ENCODE results near the gene DUOXA2. TPM values are rescaled to one million over a fixed set of nuclear protein-coding genes. Genes with fewer than 3 reads are reported as not detected.

Gene DUOXA2
- total RNA-seq, 1 donor from 2014 or later, result not detected

- DNase-seq (ENCODE audit: low read depth) (no peak), FAIRE-seq (no peak)
- Histone ChIP-seq H3K27ac (ENCODE audit: low read depth, low read length) (no peak overlapping the region), H2AFZ (ENCODE audit: low read depth, low read length) (no peak overlapping the region), H3K4me3 (ENCODE audit: insufficient read depth, low read depth, low read length) (no peak overlapping the region), H3K27me3 (ENCODE audit: insufficient read depth, low read length) (peaks cover 72% of the 10 kb centered on the region), H3K4me1 (ENCODE audit: insufficient read depth, low read length) (no peaks in the 10 kb centered on the region), H3K9me3 (ENCODE audit: insufficient read depth, low read depth, low read length) (no peaks in the 10 kb centered on the region), H4K20me1 (ENCODE audit: insufficient read depth, low read length) (no peaks in the 10 kb centered on the region), H3K4me2 (ENCODE audit: low read length) (no peak overlapping the region), H3K79me2 (ENCODE audit: insufficient read depth, low read length) (no peaks in the 10 kb centered on the region), H3K36me3 (ENCODE audit: insufficient read depth, low read length) (no peaks in the 10 kb centered on the region), H3K9ac (ENCODE audit: low read length) (no peak overlapping the region)
- peaks cover 80% of the 10 kb centered on the region for H3K27me3 Mint-ChIP-seq (ENCODE audit: low read depth, unreplicated experiment)
- no peak overlapping the region for H3K27ac Mint-ChIP-seq (ENCODE audit: unreplicated experiment)
- no peaks in the 10 kb centered on the region for H3K4me1 Mint-ChIP-seq (ENCODE audit: low read depth, unreplicated experiment)
- TF ChIP-seq EZH2 (IDR thresholded peaks at IDR 0.05; ENCODE audit: insufficient read depth, low read length) (no peak), CTCF (IDR thresholded peaks at IDR 0.05; ENCODE audit: insufficient read depth, low read depth, low read length) (no peak)
- H3K4me3 Mint-ChIP-seq (ENCODE audit: unreplicated experiment), result no peak overlapping the region
- peaks cover 3% of the 10 kb centered on the region for H3K9me3 Mint-ChIP-seq (ENCODE audit: unreplicated experiment)
- no peaks in the 10 kb centered on the region for H3K36me3 Mint-ChIP-seq (ENCODE audit: low read depth, unreplicated experiment)
Measured at GRCh38 chr15:45130291-45131000, 16.3 kb downstream of the DUOXA2 start.

GRCh38 chr15:45131510-45131909 lies 17.4 kb downstream of the DUOXA2 start:
- no peaks in the 10 kb centered on the region for H3K36me3 Mint-ChIP-seq (ENCODE audit: low read depth, unreplicated experiment)
- TF ChIP-seq EZH2 (IDR thresholded peaks at IDR 0.05; ENCODE audit: insufficient read depth, low read length), result no peak
- no peak for TF ChIP-seq CTCF (IDR thresholded peaks at IDR 0.05; ENCODE audit: insufficient read depth, low read depth, low read length)
- no peak overlapping the region for H3K4me3 Mint-ChIP-seq (ENCODE audit: unreplicated experiment)
- H3K4me1 ChIP-seq (ENCODE audit: insufficient read depth, low read length), result no peaks in the 10 kb centered on the region
- H3K27me3 Mint-ChIP-seq (ENCODE audit: low read depth, unreplicated experiment), result peaks cover 75% of the 10 kb centered on the region
- H3K79me2 ChIP-seq (ENCODE audit: insufficient read depth, low read length), result no peaks in the 10 kb centered on the region
- H3K27ac ChIP-seq (ENCODE audit: low read depth, low read length), result no peak overlapping the region
- H3K4me3 ChIP-seq (ENCODE audit: insufficient read depth, low read depth, low read length), result no peak overlapping the region
- peaks cover 70% of the 10 kb centered on the region for H3K27me3 ChIP-seq (ENCODE audit: insufficient read depth, low read length)
- H3K4me2 ChIP-seq (ENCODE audit: low read length), result no peak overlapping the region
- no peaks in the 10 kb centered on the region for H3K4me1 Mint-ChIP-seq (ENCODE audit: low read depth, unreplicated experiment)
- no peak overlapping the region for H3K9ac ChIP-seq (ENCODE audit: low read length)
- H2AFZ ChIP-seq (ENCODE audit: low read depth, low read length), result no peak overlapping the region
- no peak for DNase-seq (ENCODE audit: low read depth)
- no peaks in the 10 kb centered on the region for H4K20me1 ChIP-seq (ENCODE audit: insufficient read depth, low read length)
- no peaks in the 10 kb centered on the region for H3K36me3 ChIP-seq (ENCODE audit: insufficient read depth, low read length)
- no peak overlapping the region for H3K27ac Mint-ChIP-seq (ENCODE audit: unreplicated experiment)
- no peak for FAIRE-seq
- H3K9me3 ChIP-seq (ENCODE audit: insufficient read depth, low read depth, low read length), result no peaks in the 10 kb centered on the region
- H3K9me3 Mint-ChIP-seq (ENCODE audit: unreplicated experiment), result peaks cover 3% of the 10 kb centered on the region

GRCh38 chr15:45132844-45133560 lies 18.9 kb downstream of the DUOXA2 start:
- no peak overlapping the region for H3K27ac Mint-ChIP-seq (ENCODE audit: unreplicated experiment)

More at GRCh38 chr15:45132844-45133560, 18.9 kb downstream of the DUOXA2 start:
- Histone ChIP-seq H3K27ac (ENCODE audit: low read depth, low read length) (no peak overlapping the region), H3K27me3 (ENCODE audit: insufficient read depth, low read length) (peaks cover 66% of the 10 kb centered on the region), H3K36me3 (ENCODE audit: insufficient read depth, low read length) (no peaks in the 10 kb centered on the region), H3K9me3 (ENCODE audit: insufficient read depth, low read depth, low read length) (no peaks in the 10 kb centered on the region), H3K4me3 (ENCODE audit: insufficient read depth, low read depth, low read length) (no peak overlapping the region), H3K9ac (ENCODE audit: low read length) (no peak overlapping the region), H3K4me2 (ENCODE audit: low read length) (no peak overlapping the region), H3K79me2 (ENCODE audit: insufficient read depth, low read length) (no peaks in the 10 kb centered on the region), H4K20me1 (ENCODE audit: insufficient read depth, low read length) (no peaks in the 10 kb centered on the region), H3K4me1 (ENCODE audit: insufficient read depth, low read length) (no peaks in the 10 kb centered on the region), H2AFZ (ENCODE audit: low read depth, low read length) (no peak overlapping the region)
- Mint-ChIP-seq H3K9me3 (ENCODE audit: unreplicated experiment) (peaks cover 3% of the 10 kb centered on the region), H3K4me1 (ENCODE audit: low read depth, unreplicated experiment) (no peaks in the 10 kb centered on the region), H3K36me3 (ENCODE audit: low read depth, unreplicated experiment) (no peaks in the 10 kb centered on the region), H3K4me3 (ENCODE audit: unreplicated experiment) (no peak overlapping the region), H3K27me3 (ENCODE audit: low read depth, unreplicated experiment) (peaks cover 74% of the 10 kb centered on the region)
- no peak for TF ChIP-seq EZH2 (IDR thresholded peaks at IDR 0.05; ENCODE audit: insufficient read depth, low read length)
- TF ChIP-seq CTCF (IDR thresholded peaks at IDR 0.05; ENCODE audit: insufficient read depth, low read depth, low read length), result no peak
- no peak for FAIRE-seq
- no peak for DNase-seq (ENCODE audit: low read depth)

Data from astrocyte (in vitro differentiated cells and primary cell).